ENCODE results near the gene PELI2.

Gene PELI2

DNA sequence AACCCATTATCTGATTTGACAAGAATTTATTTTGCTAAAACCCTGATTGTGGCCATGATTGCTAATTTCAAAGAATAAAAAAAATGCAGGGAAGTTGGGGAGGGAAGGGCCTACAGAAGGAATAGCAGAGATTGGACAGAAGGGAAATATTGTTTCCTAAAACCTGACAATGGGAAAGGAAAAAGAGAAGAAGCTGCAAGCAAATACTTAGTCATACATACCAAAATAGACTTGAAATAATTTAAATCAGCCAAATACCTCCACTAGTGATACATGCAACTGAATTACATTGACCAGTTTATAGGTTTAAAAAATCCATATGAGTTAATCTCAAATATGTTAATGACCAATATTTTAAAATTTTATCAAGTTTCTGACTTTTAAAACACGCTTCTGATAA, 75.1 kb downstream of the PELI2 start:
- H3K4me3 ChIP-seq (ENCODE audit: low read depth, low read length) = no peak overlapping the region
- TF ChIP-seq, protein P1, sequence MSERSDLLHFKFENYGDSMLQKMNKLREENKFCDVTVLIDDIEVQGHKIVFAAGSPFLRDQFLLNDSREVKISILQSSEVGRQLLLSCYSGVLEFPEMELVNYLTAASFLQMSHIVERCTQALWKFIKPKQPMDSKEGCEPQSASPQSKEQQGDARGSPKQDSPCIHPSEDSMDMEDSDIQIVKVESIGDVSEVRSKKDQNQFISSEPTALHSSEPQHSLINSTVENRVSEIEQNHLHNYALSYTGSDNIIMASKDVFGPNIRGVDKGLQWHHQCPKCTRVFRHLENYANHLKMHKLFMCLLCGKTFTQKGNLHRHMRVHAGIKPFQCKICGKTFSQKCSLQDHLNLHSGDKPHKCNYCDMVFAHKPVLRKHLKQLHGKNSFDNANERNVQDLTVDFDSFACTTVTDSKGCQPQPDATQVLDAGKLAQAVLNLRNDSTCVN (tag by site-specific recombination; optimal IDR thresholded peaks at IDR 0.05) = no peak
- TF ChIP-seq ZNF175 (tag by site-specific recombination; IDR thresholded peaks at IDR 0.05) (no peak), ZNF658 (tag by site-specific recombination; IDR thresholded peaks at IDR 0.05) (no peak), IKZF3 (tag by site-specific recombination; IDR thresholded peaks at IDR 0.05) (no peak), OSR2 (tag by site-specific recombination; IDR thresholded peaks at IDR 0.05) (no peak), ZBTB48 (tag by site-specific recombination; IDR thresholded peaks at IDR 0.05) (no peak), KLF7 (tag by site-specific recombination; IDR thresholded peaks at IDR 0.05; ENCODE audit: borderline replicate concordance) (no peak), ZXDB (tag by site-specific recombination; IDR thresholded peaks at IDR 0.05) (no peak), ZNF433 (tag by site-specific recombination; IDR thresholded peaks at IDR 0.05; ENCODE audit: low read depth) (no peak), ZNF169 (tag by site-specific recombination; IDR thresholded peaks at IDR 0.05) (no peak), ZNF292 (tag by site-specific recombination; IDR thresholded peaks at IDR 0.05; ENCODE audit: borderline replicate concordance, low read depth) (no peak), ZNF501 (tag by site-specific recombination; IDR thresholded peaks at IDR 0.05) (no peak), ZNF747 (tag by site-specific recombination; IDR thresholded peaks at IDR 0.05) (no peak), ZNF223 (tag by site-specific recombination; IDR thresholded peaks at IDR 0.05) (no peak)
- TF ChIP-seq, protein P2, sequence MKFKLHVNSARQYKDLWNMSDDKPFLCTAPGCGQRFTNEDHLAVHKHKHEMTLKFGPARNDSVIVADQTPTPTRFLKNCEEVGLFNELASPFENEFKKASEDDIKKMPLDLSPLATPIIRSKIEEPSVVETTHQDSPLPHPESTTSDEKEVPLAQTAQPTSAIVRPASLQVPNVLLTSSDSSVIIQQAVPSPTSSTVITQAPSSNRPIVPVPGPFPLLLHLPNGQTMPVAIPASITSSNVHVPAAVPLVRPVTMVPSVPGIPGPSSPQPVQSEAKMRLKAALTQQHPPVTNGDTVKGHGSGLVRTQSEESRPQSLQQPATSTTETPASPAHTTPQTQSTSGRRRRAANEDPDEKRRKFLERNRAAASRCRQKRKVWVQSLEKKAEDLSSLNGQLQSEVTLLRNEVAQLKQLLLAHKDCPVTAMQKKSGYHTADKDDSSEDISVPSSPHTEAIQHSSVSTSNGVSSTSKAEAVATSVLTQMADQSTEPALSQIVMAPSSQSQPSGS (tag by site-specific recombination; IDR thresholded peaks at IDR 0.05; ENCODE audit: low read depth) = no peak
- TF ChIP-seq, protein P3, sequence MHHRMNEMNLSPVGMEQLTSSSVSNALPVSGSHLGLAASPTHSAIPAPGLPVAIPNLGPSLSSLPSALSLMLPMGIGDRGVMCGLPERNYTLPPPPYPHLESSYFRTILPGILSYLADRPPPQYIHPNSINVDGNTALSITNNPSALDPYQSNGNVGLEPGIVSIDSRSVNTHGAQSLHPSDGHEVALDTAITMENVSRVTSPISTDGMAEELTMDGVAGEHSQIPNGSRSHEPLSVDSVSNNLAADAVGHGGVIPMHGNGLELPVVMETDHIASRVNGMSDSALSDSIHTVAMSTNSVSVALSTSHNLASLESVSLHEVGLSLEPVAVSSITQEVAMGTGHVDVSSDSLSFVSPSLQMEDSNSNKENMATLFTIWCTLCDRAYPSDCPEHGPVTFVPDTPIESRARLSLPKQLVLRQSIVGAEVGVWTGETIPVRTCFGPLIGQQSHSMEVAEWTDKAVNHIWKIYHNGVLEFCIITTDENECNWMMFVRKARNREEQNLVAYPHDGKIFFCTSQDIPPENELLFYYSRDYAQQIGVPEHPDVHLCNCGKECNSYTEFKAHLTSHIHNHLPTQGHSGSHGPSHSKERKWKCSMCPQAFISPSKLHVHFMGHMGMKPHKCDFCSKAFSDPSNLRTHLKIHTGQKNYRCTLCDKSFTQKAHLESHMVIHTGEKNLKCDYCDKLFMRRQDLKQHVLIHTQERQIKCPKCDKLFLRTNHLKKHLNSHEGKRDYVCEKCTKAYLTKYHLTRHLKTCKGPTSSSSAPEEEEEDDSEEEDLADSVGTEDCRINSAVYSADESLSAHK (tag by site-specific recombination; IDR thresholded peaks at IDR 0.05) = no peak
- H3K36me3 ChIP-seq (ENCODE audit: control insufficient read depth in 2 of 2, insufficient read depth in 1 of 2, low read length in 2 of 2) = no peaks in the 10 kb centered on the region
- H3K27ac ChIP-seq (ENCODE audit: extremely low read depth, low read depth, low read length) = no peak overlapping the region
- H3K4me1 ChIP-seq (ENCODE audit: control insufficient read depth, insufficient read depth, low read length) = peaks cover 7% of the 10 kb centered on the region; the same call in 1 of the 2 replicates
- ChIA-PET POLR2A (no interaction called here), CTCF (no interaction called here)
- H3K9me3 ChIP-seq (ENCODE audit: control insufficient read depth, insufficient read depth, low read depth, low read length) = no peaks in the 10 kb centered on the region

DNA sequence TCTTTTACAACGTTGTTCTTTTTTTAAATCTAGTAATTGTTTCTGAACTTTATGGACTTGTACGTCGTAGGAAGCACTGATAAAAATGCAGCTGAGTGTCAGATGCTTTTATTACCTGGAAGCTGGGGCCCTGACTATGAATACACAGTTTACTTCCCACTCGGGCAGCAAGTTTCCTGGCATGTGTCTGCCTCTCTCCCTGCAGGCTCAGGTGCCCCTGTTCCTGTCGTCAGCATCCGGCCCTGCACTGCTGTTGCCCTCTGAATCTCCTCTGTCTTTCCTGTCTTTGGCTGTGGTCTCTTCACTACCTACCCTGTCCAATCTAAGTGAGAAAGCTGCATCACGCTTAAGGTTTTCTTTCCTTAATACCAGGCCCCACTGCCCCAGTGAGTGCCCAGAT, 75.8 kb downstream of the PELI2 start:
- H3K9me3 ChIP-seq (ENCODE audit: control insufficient read depth, insufficient read depth, low read depth, low read length) = no peaks in the 10 kb centered on the region
- POLR2A ChIA-PET = no interaction called here
- CTCF ChIA-PET = no interaction called here
- TF ChIP-seq ZNF677 (tag by site-specific recombination; IDR thresholded peaks at IDR 0.05) (no peak), GLI2 (tag by site-specific recombination; IDR thresholded peaks at IDR 0.05; ENCODE audit: borderline replicate concordance, low read depth) (no peak), KLF10 (tag by site-specific recombination; IDR thresholded peaks at IDR 0.05) (no peak), BCL11B (tag by site-specific recombination; IDR thresholded peaks at IDR 0.05; ENCODE audit: low read depth) (no peak), ZNF341 (tag by site-specific recombination; IDR thresholded peaks at IDR 0.05; ENCODE audit: low read depth) (no peak), ZNF629 (tag by site-specific recombination; IDR thresholded peaks at IDR 0.05) (no peak), ZNF184 (tag by site-specific recombination; IDR thresholded peaks at IDR 0.05) (no peak), ZNF23 (tag by site-specific recombination; IDR thresholded peaks at IDR 0.05; ENCODE audit: borderline replicate concordance) (no peak)
- TF ChIP-seq, protein P1 (tag by site-specific recombination; optimal IDR thresholded peaks at IDR 0.05) = no peak
- H3K36me3 ChIP-seq (ENCODE audit: control insufficient read depth in 2 of 2, insufficient read depth in 1 of 2, low read length in 2 of 2) = no peaks in the 10 kb centered on the region
- no peak overlapping the region for H3K27ac ChIP-seq (ENCODE audit: extremely low read depth, low read depth, low read length)
- H3K4me1 ChIP-seq (ENCODE audit: control insufficient read depth, insufficient read depth, low read length) = peaks cover 11% of the 10 kb centered on the region
- no peak overlapping the region for H3K4me3 ChIP-seq (ENCODE audit: low read depth, low read length)
